Aorta (tissue), 5 donors: ENCODE measurements around the gene SLC16A3. TPM values are rescaled to one million over a fixed set of nuclear protein-coding genes. Genes with fewer than 3 reads are reported as not detected.

Experiments
- ATAC-seq: fragments of 200-7000 bp; cut with Tn5 transposase; one replicate; pipeline ENCODE4 v1.9.1; 2022; ENCODE audit warnings: moderate library complexity; ENCODE audit not compliant: low FRiP score
- DNase-seq, 2 donors: peaks; one replicate each; pipeline ENCODE4 v3.0.0-alpha.2; 2020
- H3K27ac ChIP-seq, 2 donors: one replicate each; pipeline ENCODE4 v1.5.1; 2013; ENCODE audit warnings: low read length in 2 of 2, mild to moderate bottlenecking in 2 of 2, moderate library complexity in 2 of 2, control low read depth in 1 of 2, inconsistent platforms in 1 of 2, low read depth in 1 of 2
- H3K27me3 ChIP-seq, 2 donors: one replicate each; pipeline ENCODE4 v1.6.1; 2013; ENCODE audit warnings: control low read depth in 1 of 2, low read length in 1 of 2, mild to moderate bottlenecking in 1 of 2, moderate library complexity in 1 of 2; ENCODE audit not compliant: insufficient read depth in 2 of 2, control insufficient read depth in 1 of 2
- H3K36me3 ChIP-seq, 2 donors: one replicate each; pipeline ENCODE4 v1.6.1; 2013; ENCODE audit warnings: control low read depth in 1 of 2, low read length in 1 of 2, mild to moderate bottlenecking in 1 of 2; ENCODE audit not compliant: insufficient read depth in 2 of 2, control insufficient read depth in 1 of 2
- H3K4me1 ChIP-seq, 2 donors: one replicate each; pipeline ENCODE4 v1.6.1; 2013; ENCODE audit warnings: low read length in 2 of 2, control low read depth in 1 of 2, mild to moderate bottlenecking in 1 of 2, moderate library complexity in 1 of 2; ENCODE audit not compliant: insufficient read depth in 2 of 2, control insufficient read depth in 1 of 2
- H3K4me3 ChIP-seq, 2 donors: one replicate each; pipeline ENCODE4 v1.5.1; 2013; ENCODE audit warnings: low read length in 2 of 2, control low read depth in 1 of 2, mild to moderate bottlenecking in 1 of 2
- H3K9me3 ChIP-seq: one replicate; pipeline ENCODE4 v1.6.1; 2013; ENCODE audit warnings: mild to moderate bottlenecking, low read length; ENCODE audit not compliant: control insufficient read depth
- WGBS, 2 donors: extraction: QIAGEN DNeasy Blood & Tissue Kit; methylation state at CpG; one replicate each; pipeline ENCODE4 v1.1.7; 2013; 5-methylcytosine and 5-hydroxymethylcytosine counted together
- intact Hi-C, 2 donors: fragments of 100-400 bp; cut with DNase I; formaldehyde crosslinking; loops; one replicate each; pipeline versions ENCODE4 v1.14.2 to v1.15.0; 2022
- polyA plus RNA-seq, 2 donors: library from polyadenylated mRNA; stranded (reverse); fragments of 200-250 nt; gene quantifications; one replicate each; pipeline ENCODE4 v1.2.3, GENCODE V29; 2013
- total RNA-seq, 2 donors: library from RNA; stranded (reverse); fragmentation: NEBNext Ultra II Directional; extraction: Animal tissue kit (Norgen Biotek cat#: 25700); gene quantifications; one replicate each; pipeline ENCODE4 v1.2.1, GENCODE V29; 2021
- donor health status: healthy with polysubstance abuse.
- donor health status: Bipolar disorder and iron deficiency.
- donor health status: DM: no; HTN: no; CAD: no.
- donor health status: DM: no; HTN: no; CAD: no.
- donor health status: DM: yes; HTN: yes; CAD: no.

The SLC16A3 gene
- total and polyA plus RNA-seq, 4 donors, result 7.6 to 96.9 (median 38.0) TPM

DNA sequence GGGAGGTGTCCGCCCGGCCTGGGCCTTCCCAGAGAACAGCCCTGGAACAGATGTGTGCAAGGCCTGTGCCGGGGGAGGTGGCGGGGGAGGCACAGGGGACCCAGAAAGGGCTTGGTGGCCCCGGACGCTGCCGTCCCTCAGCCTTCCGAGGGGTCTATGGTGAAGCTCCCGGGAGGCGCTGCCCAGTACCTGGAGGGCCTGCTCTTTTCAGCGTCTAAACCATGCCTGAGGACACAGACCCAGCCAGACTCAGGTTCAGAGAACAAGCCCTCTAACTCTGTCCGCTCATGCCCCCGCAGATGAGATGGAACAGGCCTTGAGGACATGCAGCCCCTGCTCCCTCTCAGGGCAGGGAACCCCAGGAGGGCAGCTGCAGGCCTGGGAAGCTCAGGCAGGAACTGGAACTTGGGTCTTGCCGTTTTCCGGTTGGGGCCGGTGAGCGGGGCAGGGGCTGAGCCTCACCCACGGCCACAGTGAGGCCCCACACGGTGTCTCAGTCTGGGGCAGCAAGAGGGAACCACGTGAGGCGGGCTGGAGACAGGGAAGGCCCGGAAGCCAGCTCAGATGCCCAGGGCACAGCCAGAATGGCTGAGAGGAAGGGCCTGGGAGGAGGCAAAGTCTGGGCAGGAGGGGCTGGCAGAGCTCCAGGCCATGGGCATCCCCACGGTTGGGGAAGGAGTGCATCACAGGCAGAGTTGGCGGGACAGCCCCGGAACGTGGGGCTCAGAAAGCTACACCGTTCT is 12.5 kb downstream of the SLC16A3 start:
- ATAC-seq (peak; percentile 58), DNase-seq (peak; percentile 93 to 94)
- intact Hi-C loops, result loop anchor here in 1 of 2 donors (5.0 kb wide), 1 partner anchor 34 kb away; no protein-coding TSS in a partner anchor
- H3K4me3 ChIP-seq, result no peak overlapping the region
- H3K27ac ChIP-seq, result peak overlapping the region in 1 of 2 donors; percentile 35
- no peaks in the 10 kb centered on the region for H3K9me3 ChIP-seq
- H3K36me3 ChIP-seq, result peaks cover 4% of the 10 kb centered on the region in 2 donors
- H3K4me1 ChIP-seq, result no peaks in the 10 kb centered on the region
- 36 to 45% methylated on average over 22 to 27 of the region's 27 CpGs for WGBS, 2 donors
- H3K27me3 ChIP-seq, result no peaks in the 10 kb centered on the region

DNA sequence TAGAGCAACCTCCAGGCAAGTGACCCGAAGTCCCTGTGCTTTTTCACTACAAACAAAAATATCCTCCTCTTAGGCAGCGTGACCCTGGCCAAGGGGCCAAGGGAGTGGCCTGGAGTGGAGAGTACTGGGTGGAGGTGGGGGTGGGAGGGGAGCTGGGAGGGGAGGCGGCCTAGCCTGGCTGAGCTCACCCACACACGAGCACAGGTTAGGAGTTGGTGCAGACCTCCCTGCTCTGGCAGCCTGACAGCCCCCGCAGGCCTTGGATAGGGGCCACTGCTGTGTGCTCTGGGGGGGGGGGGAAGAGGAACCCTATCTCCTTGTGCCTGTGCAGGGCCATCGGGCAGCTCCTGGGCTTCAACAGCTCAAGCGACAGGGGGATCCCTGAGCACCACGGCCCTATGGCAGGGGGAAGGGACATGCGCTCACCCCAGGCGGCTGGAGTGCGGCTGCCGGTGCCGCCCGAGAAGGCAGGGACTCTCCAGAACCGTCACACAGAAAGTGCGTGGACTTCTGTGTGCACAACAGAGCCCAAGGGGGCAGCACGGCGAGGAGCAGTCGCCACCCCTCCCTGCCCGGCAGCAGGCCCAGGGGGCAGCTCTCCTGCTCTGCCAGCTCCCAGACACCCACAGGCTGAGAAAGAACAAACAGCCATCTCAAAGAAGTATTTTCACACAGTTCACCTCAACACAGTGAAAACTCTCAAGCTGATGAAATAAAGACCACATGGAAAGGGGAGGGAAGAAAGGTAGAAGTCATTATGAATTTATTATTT is 13.3 kb downstream of the SLC16A3 start:
- Histone ChIP-seq H3K4me3 (no peak overlapping the region), H3K9me3 (no peaks in the 10 kb centered on the region), H3K27ac (peak overlapping the region in 1 of 2 donors; percentile 29), H3K27me3 (no peaks in the 10 kb centered on the region), H3K36me3 (peaks cover 4% of the 10 kb centered on the region in 2 donors), H3K4me1 (no peaks in the 10 kb centered on the region)
- 22 to 23% methylated on average over 19 to 20 of the region's 20 CpGs for WGBS, 2 donors
- ATAC-seq (peak; percentile 9), DNase-seq (peak in 1 of 2 donors; percentile 76)
- intact Hi-C loops, result loop anchor here in 1 of 2 donors (5.0 kb wide), 1 partner anchor 35 kb away; no protein-coding TSS in a partner anchor

DNA sequence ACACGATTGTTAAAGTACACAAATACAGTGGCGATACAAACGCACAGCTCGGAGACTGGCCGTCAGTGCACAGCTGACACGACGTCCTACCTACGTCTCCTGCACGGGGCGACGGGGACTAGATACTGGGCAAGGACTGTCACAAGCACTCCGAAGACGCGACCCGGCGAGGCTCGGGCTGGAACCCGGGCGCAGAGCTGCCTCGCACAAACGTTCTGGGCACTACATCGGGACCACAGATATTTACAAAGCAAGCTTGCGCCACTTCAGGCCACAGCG is 13.8 kb downstream of the SLC16A3 start:
- no peaks in the 10 kb centered on the region for H3K9me3 ChIP-seq
- intact Hi-C loops, result loop anchor here in 1 of 2 donors (5.0 kb wide), 1 partner anchor 35 kb away; no protein-coding TSS in a partner anchor
- ATAC-seq (no peak), DNase-seq (peak in 1 of 2 donors; percentile 77)
- no peak overlapping the region for H3K4me3 ChIP-seq
- WGBS, 2 donors, result 72 to 74% methylated on average over 24 of the region's 24 CpGs
- H3K27me3 ChIP-seq, result no peaks in the 10 kb centered on the region
- H3K27ac ChIP-seq, result no peak overlapping the region
- no peaks in the 10 kb centered on the region for H3K4me1 ChIP-seq
- peaks cover 4 to 6% of the 10 kb centered on the region in 2 donors for H3K36me3 ChIP-seq

DNA sequence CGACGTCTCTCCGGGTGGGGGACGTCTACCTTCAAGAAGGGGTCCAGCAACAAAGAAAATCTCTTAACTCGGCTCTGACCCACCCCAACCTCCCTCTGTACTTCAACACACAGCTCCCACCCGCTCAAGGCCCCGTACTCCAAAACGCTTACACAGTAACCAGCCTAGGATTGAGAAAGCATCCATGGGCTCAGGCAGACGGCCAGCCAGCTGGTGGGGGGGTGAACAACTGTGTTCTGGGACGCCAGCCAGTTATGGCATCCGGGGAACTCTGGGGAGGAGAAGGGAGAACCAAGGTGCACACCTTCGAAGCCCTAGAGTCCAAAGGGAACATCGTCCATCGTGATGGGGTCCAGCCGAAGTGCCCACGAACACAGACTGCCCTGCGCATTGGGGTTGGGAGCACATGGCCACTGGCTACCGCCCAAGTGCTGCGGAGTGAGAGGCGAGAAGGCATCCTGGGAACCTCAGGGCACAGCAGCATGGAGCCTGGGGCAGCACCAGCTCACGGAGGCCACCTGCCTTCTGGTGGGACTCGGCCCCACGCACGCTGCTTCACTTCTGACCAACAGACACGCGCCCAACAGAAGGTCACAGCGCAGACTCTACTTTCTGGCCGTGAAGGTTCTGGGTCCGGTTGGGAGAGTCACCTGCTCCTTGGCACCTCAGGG is 14.3 kb downstream of the SLC16A3 start:
- peaks cover 4 to 6% of the 10 kb centered on the region in 2 donors for H3K36me3 ChIP-seq
- no peak overlapping the region for H3K27ac ChIP-seq
- intact Hi-C loops, result loop anchor here in 1 of 2 donors (5.0 kb wide), 1 partner anchor 36 kb away; no protein-coding TSS in a partner anchor
- WGBS, 2 donors, result 39 to 40% methylated on average over 29 of the region's 29 CpGs
- peak; percentile 86 to 94 for DNase-seq
- no peak for ATAC-seq
- no peaks in the 10 kb centered on the region for H3K27me3 ChIP-seq
- H3K4me3 ChIP-seq, result no peak overlapping the region
- no peaks in the 10 kb centered on the region for H3K4me1 ChIP-seq
- no peaks in the 10 kb centered on the region for H3K9me3 ChIP-seq

DNA sequence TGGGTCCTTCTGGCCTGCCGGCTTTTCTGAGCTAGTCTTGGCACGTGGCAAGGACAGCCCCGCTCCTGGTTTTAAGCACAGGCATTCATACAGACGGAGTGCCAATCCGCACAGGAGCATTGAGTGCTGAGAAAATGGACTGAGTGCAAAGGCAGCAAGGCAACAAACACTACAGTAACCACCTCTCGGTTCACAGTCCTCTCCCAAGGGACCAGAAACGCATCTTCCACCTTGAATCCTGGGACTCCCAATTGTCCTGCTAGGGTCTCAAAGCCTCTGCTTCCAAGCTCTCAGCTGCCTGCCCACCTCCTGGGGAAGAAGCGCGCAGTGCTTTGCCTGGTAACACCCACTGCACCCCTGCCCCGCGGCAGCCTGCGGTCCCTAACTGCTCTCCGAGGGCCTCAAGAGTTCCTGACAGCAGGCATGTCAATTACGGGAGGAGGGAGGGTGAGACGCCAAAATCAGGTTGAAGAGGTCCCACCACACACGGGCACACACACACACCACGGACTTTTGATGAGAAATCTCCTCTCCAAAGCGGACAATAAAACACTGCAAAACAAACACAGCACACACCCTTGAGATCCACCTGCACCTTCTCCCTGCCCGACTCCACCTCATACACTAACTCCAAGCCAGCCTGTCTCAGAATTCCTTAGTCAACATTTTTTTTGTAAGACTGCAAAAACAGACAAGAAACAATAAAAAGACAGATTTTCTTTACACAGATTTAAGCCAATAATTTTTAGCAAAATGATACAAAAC is 15.0 kb downstream of the SLC16A3 start:
- no peak for DNase-seq
- 82% methylated on average over 19 of the region's 19 CpGs for WGBS, 2 donors
- Histone ChIP-seq H3K27me3 (no peaks in the 10 kb centered on the region), H3K4me1 (no peaks in the 10 kb centered on the region), H3K9me3 (no peaks in the 10 kb centered on the region), H3K27ac (no peak overlapping the region), H3K36me3 (peaks cover 4 to 7% of the 10 kb centered on the region in 2 donors), H3K4me3 (no peak overlapping the region)
- intact Hi-C loops, result loop anchor here in 1 of 2 donors (5.0 kb wide), 1 partner anchor 37 kb away; no protein-coding TSS in a partner anchor
- ATAC-seq, result no peak

DNA sequence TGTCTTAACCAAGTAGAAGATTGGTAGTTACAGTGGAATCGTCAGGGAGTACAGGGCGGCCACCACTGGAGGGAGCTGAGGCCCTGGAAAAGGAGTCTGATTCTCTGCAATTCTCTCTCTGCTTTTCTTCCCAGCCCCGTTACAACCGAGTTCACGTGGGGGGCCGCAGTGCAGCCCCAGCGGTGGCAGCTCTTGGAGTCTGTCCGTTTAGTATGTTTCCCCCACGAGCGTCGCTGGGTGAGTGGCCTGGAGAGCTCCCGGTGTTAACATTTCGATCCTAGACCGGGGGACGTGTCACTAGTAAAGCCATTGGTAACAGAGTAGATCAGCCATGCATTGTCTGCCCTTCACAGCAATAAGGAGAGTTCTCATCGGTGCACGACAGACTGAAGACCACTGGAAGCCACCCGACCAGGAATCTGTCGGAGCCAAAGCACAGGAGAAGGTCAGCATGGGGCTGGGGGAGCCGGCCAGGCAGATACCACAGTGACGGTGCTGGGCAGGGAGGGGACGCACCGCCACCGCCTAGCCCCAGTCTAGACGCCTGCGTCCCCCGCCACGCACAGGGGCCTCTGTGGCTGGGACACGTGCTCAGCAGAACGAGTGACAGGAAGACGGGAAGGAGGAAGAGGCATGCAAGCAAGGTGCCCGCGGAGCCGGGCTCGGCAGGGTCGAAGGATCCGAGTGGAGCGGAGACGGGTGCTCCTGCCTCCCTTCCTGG is 15.7 kb downstream of the SLC16A3 start:
- Histone ChIP-seq H3K36me3 (peaks cover 4 to 12% of the 10 kb centered on the region in 2 donors), H3K27me3 (no peaks in the 10 kb centered on the region), H3K27ac (no peak overlapping the region), H3K4me1 (no peaks in the 10 kb centered on the region), H3K9me3 (no peaks in the 10 kb centered on the region), H3K4me3 (no peak overlapping the region)
- intact Hi-C loops, result loop anchor here in 1 of 2 donors (5.0 kb wide), 1 partner anchor 37 kb away; no protein-coding TSS in a partner anchor
- DNase-seq (no peak), ATAC-seq (no peak)
- 80 to 81% methylated on average over 39 of the region's 39 CpGs for WGBS, 2 donors

DNA sequence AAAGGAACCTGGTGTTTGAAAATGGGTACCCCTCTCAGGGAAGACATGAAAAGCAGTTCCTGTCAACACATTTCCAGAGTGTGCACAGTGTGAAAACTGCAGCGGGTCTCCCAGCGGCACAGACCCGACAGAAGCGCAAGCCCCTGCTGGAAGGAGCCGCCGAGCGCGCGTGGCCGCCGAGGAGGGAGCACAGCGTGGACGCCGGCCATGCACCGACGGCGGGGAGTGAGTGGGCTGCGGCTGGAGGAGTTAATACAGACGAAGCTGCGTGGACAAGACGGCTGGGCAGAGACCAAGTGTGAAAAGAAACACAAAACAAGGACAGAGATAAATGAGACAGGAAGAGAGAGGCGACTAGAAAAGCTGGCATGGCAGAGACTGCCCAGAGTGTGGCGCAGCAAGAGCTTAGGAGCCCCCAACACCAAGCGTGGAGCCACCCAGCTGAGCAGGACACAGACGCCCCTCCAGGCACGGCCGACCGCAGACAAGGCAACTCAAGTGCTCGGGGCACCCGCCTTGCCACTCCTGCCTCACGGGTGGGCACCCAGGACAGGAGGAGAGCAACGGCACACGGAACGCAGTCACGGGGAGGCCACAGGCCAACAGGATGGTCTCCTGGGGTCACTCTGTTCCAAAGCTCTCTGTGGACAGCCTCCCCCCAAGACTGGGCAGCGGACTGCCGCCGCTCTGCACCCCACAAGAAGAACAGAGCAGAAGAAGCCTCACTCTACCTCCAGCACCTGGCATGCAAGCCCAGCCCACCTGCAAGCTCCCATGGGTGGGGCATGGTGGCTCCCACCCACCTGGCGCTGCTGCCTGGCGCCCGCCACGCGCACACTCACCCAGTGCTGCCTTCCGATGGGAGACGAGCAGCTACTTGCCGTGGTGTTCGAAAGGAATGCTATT is 16.5 kb downstream of the SLC16A3 start:
- intact Hi-C loops, result no loop called here
- DNase-seq (no peak), ATAC-seq (no peak)
- H3K9me3 ChIP-seq, result no peaks in the 10 kb centered on the region
- H3K27ac ChIP-seq, result no peak overlapping the region
- peaks cover 4 to 12% of the 10 kb centered on the region in 2 donors for H3K36me3 ChIP-seq
- H3K4me3 ChIP-seq, result no peak overlapping the region
- no peaks in the 10 kb centered on the region for H3K27me3 ChIP-seq
- 84 to 86% methylated on average over 46 to 47 of the region's 47 CpGs for WGBS, 2 donors
- H3K4me1 ChIP-seq, result no peaks in the 10 kb centered on the region
